ENCODE measurements around the gene ACOT13. TPM values are rescaled to one million over a fixed set of nuclear protein-coding genes. Genes with fewer than 3 reads are reported as not detected.

ACOT13 gene
- total and polyA plus RNA-seq, 2 of the 4 experiments (the other 2 are of a cell fraction), result 3.6 to 25.7 TPM

DNA sequence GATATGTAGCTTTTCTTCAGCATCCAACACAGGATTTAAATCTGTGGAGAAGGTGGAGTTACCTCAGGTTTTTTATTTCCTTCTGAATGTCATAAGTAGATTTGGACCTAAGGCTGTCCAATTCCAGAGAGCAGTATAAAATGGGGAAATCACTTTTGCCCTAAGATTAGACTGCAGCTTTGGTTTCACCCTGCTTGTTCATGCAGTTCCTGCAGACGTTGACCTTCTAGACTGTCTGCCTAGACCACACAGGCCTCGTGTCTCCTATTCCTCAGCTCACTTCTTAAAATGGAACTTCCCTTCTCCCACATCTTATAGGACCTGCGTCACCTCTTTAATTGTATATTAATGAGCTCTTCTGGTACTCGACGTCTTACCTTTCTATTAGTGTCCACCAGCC lies 78.0 kb downstream of the ACOT13 start:
- CTCF ChIA-PET, result interaction anchor here (0.6 kb wide), 1 partner anchor 1278 kb away, joined by 5 read pairs; no protein-coding TSS in a partner anchor

More for the DNA sequence above, 78.0 kb downstream of the ACOT13 start:
- Histone ChIP-seq H3K56ac (ENCODE audit: extremely low read depth, insufficient read depth, low read length) (no peak overlapping the region), H3K18ac (ENCODE audit: low read depth, low read length) (no peak overlapping the region), H3K4me1 (ENCODE audit: control insufficient read depth, insufficient read depth, low read length) (peaks cover 3% of the 10 kb centered on the region), H2BK120ac (ENCODE audit: low read depth, low read length) (peak overlapping the region; percentile 57; the same call in 1 of the 2 replicates), H4K20me1 (ENCODE audit: insufficient read depth, low read length) (no peaks in the 10 kb centered on the region), H2BK20ac (ENCODE audit: low read depth, low read length) (no peak overlapping the region), H2AK9ac (replicated peaks; ENCODE audit: low read depth, low read length, poor library complexity) (no peak overlapping the region), H2AFZ (replicated peaks; ENCODE audit: low read length, poor library complexity) (peak overlapping the region; percentile 14), H3K9me1 (ENCODE audit: insufficient read depth, low read length) (peaks cover 7% of the 10 kb centered on the region), H3K14ac (replicated peaks; ENCODE audit: low read depth, low read length) (no peak overlapping the region), H2BK5ac (ENCODE audit: low read depth, low read length, poor library complexity, severe bottlenecking) (no peak overlapping the region), H4K8ac (ENCODE audit: low read depth in 2 of 2, low read length in 2 of 2) (no peak overlapping the region), H4K91ac (ENCODE audit: insufficient read depth, low read depth, low read length) (peak overlapping the region; percentile 45; the same call in 1 of the 2 replicates), H3K36me3 (ENCODE audit: control insufficient read depth, insufficient read depth, low read length) (no peaks in the 10 kb centered on the region), H4K5ac (ENCODE audit: low read depth, low read length) (no peak overlapping the region), H3K27me3 (ENCODE audit: control insufficient read depth, insufficient read depth, low read length) (no peaks in the 10 kb centered on the region), H3K23ac (ENCODE audit: low read depth, low read length) (no peak overlapping the region), H2BK15ac (ENCODE audit: low read depth, low read length) (0 out of 3 replicates have a peak overlapping the region, but pooled peaks have one; percentile 28), H3K9me3 (ENCODE audit: control insufficient read depth, insufficient read depth, low read length) (no peaks in the 10 kb centered on the region), H3K4me3 (ENCODE audit: insufficient read depth, low read depth, low read length) (no peak overlapping the region), H3K4me2 (ENCODE audit: low read depth, low read length) (no peak overlapping the region), H2AK5ac (ENCODE audit: low read depth, low read length) (no peak overlapping the region; the same call in 1 of the 2 replicates), H3K79me1 (ENCODE audit: low read depth in 1 of 2, low read length in 2 of 2) (no peaks in the 10 kb centered on the region; a peak in 1 of 4 replicates), H3K4ac (ENCODE audit: low read depth, low read length) (peak overlapping the region; percentile 42; the same call in 1 of the 2 replicates), H3K9ac (ENCODE audit: low read depth, low read length) (no peak overlapping the region), H3K27ac (ENCODE audit: insufficient read depth, low read length) (no peak overlapping the region)
- dilution Hi-C loops (cut with HindIII; ENCODE audit: low sequenced_read_pairs, unreplicated experiment), result no loop called here
- DNase-seq (no peak), ATAC-seq (ENCODE audit: low read depth) (no peak)
- WGBS, 2 experiments (ENCODE audit: extremely low coverage in 2 of 2, insufficient read length in 1 of 2), result no CpG with 5 or more reads among the region's 5 CpGs
- no TSS peak for BruUV-seq (replicated peaks)
- intact Hi-C loops (cut with micrococcal nuclease), result no loop called here
- in situ Hi-C loops (cut with MboI; ENCODE audit: low sequenced_read_pairs), result no loop called here
- TF ChIP-seq MAZ (IDR thresholded peaks at IDR 0.05; ENCODE audit: borderline replicate concordance, low read depth, low read length), result no peak
- TF ChIP-seq CHD1 (IDR thresholded peaks at IDR 0.05; ENCODE audit: low read depth, low read length), result no peak
- TF ChIP-seq RCOR1 (IDR thresholded peaks at IDR 0.05; ENCODE audit: insufficient replicate concordance, low read length), result no peak
- TF ChIP-seq ELK1 (IDR thresholded peaks at IDR 0.05; ENCODE audit: borderline replicate concordance, low read depth, low read length), result no peak
- TF ChIP-seq CEBPB (IDR thresholded peaks at IDR 0.05; ENCODE audit: low read depth, low read length), result no peak
- TF ChIP-seq SMC3 (IDR thresholded peaks at IDR 0.05; ENCODE audit: low read depth, low read length), result no peak
- TF ChIP-seq BHLHE40 (IDR thresholded peaks at IDR 0.05; ENCODE audit: low read depth, low read length), result no peak
- TF ChIP-seq MXI1 (IDR thresholded peaks at IDR 0.05; ENCODE audit: borderline replicate concordance, low read depth, low read length), result no peak
- TF ChIP-seq RAD21 (IDR thresholded peaks at IDR 0.05; ENCODE audit: low read length), result no peak
- TF ChIP-seq, protein P1, sequence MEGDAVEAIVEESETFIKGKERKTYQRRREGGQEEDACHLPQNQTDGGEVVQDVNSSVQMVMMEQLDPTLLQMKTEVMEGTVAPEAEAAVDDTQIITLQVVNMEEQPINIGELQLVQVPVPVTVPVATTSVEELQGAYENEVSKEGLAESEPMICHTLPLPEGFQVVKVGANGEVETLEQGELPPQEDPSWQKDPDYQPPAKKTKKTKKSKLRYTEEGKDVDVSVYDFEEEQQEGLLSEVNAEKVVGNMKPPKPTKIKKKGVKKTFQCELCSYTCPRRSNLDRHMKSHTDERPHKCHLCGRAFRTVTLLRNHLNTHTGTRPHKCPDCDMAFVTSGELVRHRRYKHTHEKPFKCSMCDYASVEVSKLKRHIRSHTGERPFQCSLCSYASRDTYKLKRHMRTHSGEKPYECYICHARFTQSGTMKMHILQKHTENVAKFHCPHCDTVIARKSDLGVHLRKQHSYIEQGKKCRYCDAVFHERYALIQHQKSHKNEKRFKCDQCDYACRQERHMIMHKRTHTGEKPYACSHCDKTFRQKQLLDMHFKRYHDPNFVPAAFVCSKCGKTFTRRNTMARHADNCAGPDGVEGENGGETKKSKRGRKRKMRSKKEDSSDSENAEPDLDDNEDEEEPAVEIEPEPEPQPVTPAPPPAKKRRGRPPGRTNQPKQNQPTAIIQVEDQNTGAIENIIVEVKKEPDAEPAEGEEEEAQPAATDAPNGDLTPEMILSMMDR (conservative IDR thresholded peaks at IDR 0.05; ENCODE audit: low read depth, low read length), result no peak
- no peak for TF ChIP-seq USF2 (IDR thresholded peaks at IDR 0.05; ENCODE audit: low read depth, low read length)
- no peak for TF ChIP-seq POLR2A (IDR thresholded peaks at IDR 0.05; ENCODE audit: low read depth, low read length)
- POLR2A ChIA-PET (ENCODE audit: unreplicated experiment), result no interaction called here
